Gastroesophageal sphincter (tissue), 3 donors: ENCODE measurements around the gene HECW1.

Experiments used
- EP300 ChIP-seq: sonication (generic); formaldehyde crosslinking; IDR thresholded peaks from one replicate; pipeline ENCODE4 v1.6.1; 2017; ENCODE audit warnings: antibody characterized with exemption, mild to moderate bottlenecking
- POLR2A ChIP-seq, 2 donors: fragments of 450-650 bp; IDR thresholded peaks; one replicate each; pipeline ENCODE4 v1.6.1; 2017; ENCODE audit warnings: antibody characterized with exemption in 2 of 2, mild to moderate bottlenecking in 2 of 2, moderate library complexity in 1 of 2
- POLR2AphosphoS5 ChIP-seq: sonication (generic); formaldehyde crosslinking; IDR thresholded peaks from one replicate; pipeline ENCODE4 v1.6.1; 2017; ENCODE audit warnings: antibody characterized with exemption
- TF ChIP-seq, protein P1 (sequence below), 4 experiments: fragments of 200-600 bp in 2 of 4; fragments of 450-650 bp in 2 of 4; sonication (generic) in 1 of 4; IDR thresholded peaks; one replicate each; pipeline ENCODE4 v1.5.1; 2017 to 2019; ENCODE audit warnings: antibody characterized with exemption in 4 of 4, mild to moderate bottlenecking in 2 of 4, moderate library complexity in 2 of 4

DNA sequence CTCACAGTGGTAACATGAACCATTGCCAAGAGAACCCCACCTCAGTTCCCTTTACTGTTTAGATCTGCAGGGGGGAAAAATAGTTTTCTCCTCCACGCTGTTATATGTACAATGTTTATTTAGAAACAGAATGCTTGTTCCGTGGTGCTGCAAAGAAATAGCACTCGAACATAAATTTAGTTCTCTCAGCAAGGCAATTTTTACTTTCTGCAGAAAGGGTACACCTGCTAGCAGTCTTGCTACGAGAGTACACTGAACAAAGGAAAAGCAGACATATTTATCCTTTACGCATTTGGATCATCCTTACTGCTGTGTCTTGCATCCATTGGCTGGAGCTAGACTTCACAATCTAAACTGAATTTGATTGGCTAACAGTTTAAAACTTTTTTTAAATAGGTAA, 178.5 kb downstream of the HECW1 start:
- TF ChIP-seq, protein P1, sequence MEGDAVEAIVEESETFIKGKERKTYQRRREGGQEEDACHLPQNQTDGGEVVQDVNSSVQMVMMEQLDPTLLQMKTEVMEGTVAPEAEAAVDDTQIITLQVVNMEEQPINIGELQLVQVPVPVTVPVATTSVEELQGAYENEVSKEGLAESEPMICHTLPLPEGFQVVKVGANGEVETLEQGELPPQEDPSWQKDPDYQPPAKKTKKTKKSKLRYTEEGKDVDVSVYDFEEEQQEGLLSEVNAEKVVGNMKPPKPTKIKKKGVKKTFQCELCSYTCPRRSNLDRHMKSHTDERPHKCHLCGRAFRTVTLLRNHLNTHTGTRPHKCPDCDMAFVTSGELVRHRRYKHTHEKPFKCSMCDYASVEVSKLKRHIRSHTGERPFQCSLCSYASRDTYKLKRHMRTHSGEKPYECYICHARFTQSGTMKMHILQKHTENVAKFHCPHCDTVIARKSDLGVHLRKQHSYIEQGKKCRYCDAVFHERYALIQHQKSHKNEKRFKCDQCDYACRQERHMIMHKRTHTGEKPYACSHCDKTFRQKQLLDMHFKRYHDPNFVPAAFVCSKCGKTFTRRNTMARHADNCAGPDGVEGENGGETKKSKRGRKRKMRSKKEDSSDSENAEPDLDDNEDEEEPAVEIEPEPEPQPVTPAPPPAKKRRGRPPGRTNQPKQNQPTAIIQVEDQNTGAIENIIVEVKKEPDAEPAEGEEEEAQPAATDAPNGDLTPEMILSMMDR (IDR thresholded peaks at IDR 0.05): no peak
- TF ChIP-seq POLR2A (IDR thresholded peaks at IDR 0.05): no peak
- no peak for TF ChIP-seq POLR2AphosphoS5
- no peak for TF ChIP-seq EP300
